KOPT-K1 (cell line): ENCODE measurements around the gene NAA35.
"Not testable (repeated sequence)": the region's sequence is repeated elsewhere in the genome, so short reads cannot be mapped to it uniquely, and the experiment has no call there.

Experiments used
- H3K27ac ChIP-seq: fragments of 200-600 bp; sonication (generic); 2 replicates; pipeline ENCODE4 v1.5.1; 2016; ENCODE audit warnings: antibody characterized with exemption, mild to moderate bottlenecking, low read depth, low read length; ENCODE audit not compliant: poor library complexity, severe bottlenecking
- H3K36me3 ChIP-seq: fragments of 200-600 bp; sonication (generic); 2 replicates; pipeline ENCODE4 v1.5.1; 2017; ENCODE audit warnings: antibody characterized with exemption, mild to moderate bottlenecking, low read length, moderate library complexity; ENCODE audit not compliant: insufficient read depth
- H3K9me3 ChIP-seq: fragments of 200-600 bp; sonication (generic); 2 replicates; pipeline ENCODE4 v1.5.1; 2017; ENCODE audit warnings: antibody characterized with exemption, low read length, mild to moderate bottlenecking; ENCODE audit not compliant: insufficient read depth, poor library complexity, severe bottlenecking

The NAA35 gene

GRCh38 chr9:85974055-85974547, 33.2 kb downstream of the NAA35 start:
- peaks cover 91% of the 10 kb centered on the region for H3K36me3 ChIP-seq
- not testable (repeated sequence) for H3K9me3 ChIP-seq, H3K27ac ChIP-seq

GRCh38 chr9:85978496-85978895, 37.5 kb downstream of the NAA35 start:
- Histone ChIP-seq H3K9me3 (no peaks in the 10 kb centered on the region), H3K36me3 (peaks cover 97% of the 10 kb centered on the region), H3K27ac (no peak overlapping the region)

GRCh38 chr9:85981369-85981768, 40.4 kb downstream of the NAA35 start:
- Histone ChIP-seq H3K36me3 (peaks cover 97% of the 10 kb centered on the region), H3K9me3 (no peaks in the 10 kb centered on the region), H3K27ac (no peak overlapping the region)

GRCh38 chr9:85984457-85984856, 43.5 kb downstream of the NAA35 start:
- Histone ChIP-seq H3K9me3 (no peaks in the 10 kb centered on the region), H3K36me3 (peaks cover 73% of the 10 kb centered on the region), H3K27ac (no peak overlapping the region)

- H3K9me3 ChIP-seq, result no peaks in the 10 kb centered on the region
- peaks cover 52% of the 10 kb centered on the region for H3K36me3 ChIP-seq
- no peak overlapping the region for H3K27ac ChIP-seq
These were observed 46.3 kb downstream of the NAA35 start for GRCh38 chr9:85987236-85987635.

GRCh38 chr9:85994191-85994590, 53.2 kb downstream of the NAA35 start:
- Histone ChIP-seq H3K36me3 (peaks cover 59% of the 10 kb centered on the region), H3K27ac (no peak overlapping the region), H3K9me3 (no peaks in the 10 kb centered on the region)

- Histone ChIP-seq H3K9me3 (no peaks in the 10 kb centered on the region), H3K27ac (no peak overlapping the region), H3K36me3 (peaks cover 56% of the 10 kb centered on the region)
These were observed 54.2 kb downstream of the NAA35 start for GRCh38 chr9:85995097-85995496.

GRCh38 chr9:85995599-85995998, 54.7 kb downstream of the NAA35 start:
- H3K27ac ChIP-seq, result no peak overlapping the region
- H3K9me3 ChIP-seq, result no peaks in the 10 kb centered on the region
- peaks cover 58% of the 10 kb centered on the region for H3K36me3 ChIP-seq

GRCh38 chr9:86005253-86005775, 64.4 kb downstream of the NAA35 start:
- peaks cover 84% of the 10 kb centered on the region for H3K36me3 ChIP-seq
- no peak overlapping the region for H3K27ac ChIP-seq

GRCh38 chr9:86009133-86009532, 68.2 kb downstream of the NAA35 start:
- Histone ChIP-seq H3K9me3 (peaks cover 22% of the 10 kb centered on the region), H3K36me3 (peaks cover 69% of the 10 kb centered on the region), H3K27ac (no peak overlapping the region)

More at GRCh38 chr9:86005253-86005775, 64.4 kb downstream of the NAA35 start:
- peaks cover 30% of the 10 kb centered on the region for H3K9me3 ChIP-seq

GRCh38 chr9:86020731-86021130, 79.8 kb downstream of the NAA35 start:
- Histone ChIP-seq H3K36me3 (peaks cover 77% of the 10 kb centered on the region), H3K27ac (no peak overlapping the region), H3K9me3 (no peaks in the 10 kb centered on the region)

- peaks cover 79% of the 10 kb centered on the region for H3K36me3 ChIP-seq
- no peak overlapping the region for H3K27ac ChIP-seq
These were observed 80.2 kb downstream of the NAA35 start for GRCh38 chr9:86021166-86021565.

GRCh38 chr9:86022687-86023266, 81.8 kb downstream of the NAA35 start:
- Histone ChIP-seq H3K27ac (peak overlapping the region; percentile 37), H3K9me3 (no peaks in the 10 kb centered on the region), H3K36me3 (peaks cover 79% of the 10 kb centered on the region)

More at GRCh38 chr9:86021166-86021565, 80.2 kb downstream of the NAA35 start:
- no peaks in the 10 kb centered on the region for H3K9me3 ChIP-seq

- no peak overlapping the region for H3K27ac ChIP-seq
- peaks cover 48% of the 10 kb centered on the region for H3K36me3 ChIP-seq
These were observed 86.8 kb downstream of the NAA35 start for GRCh38 chr9:86027767-86028166.

GRCh38 chr9:86034863-86035734, 94.2 kb downstream of the NAA35 start:
- H3K27ac ChIP-seq, result no peak overlapping the region
- no peaks in the 10 kb centered on the region for H3K9me3 ChIP-seq
- no peaks in the 10 kb centered on the region for H3K36me3 ChIP-seq

More at GRCh38 chr9:86027767-86028166, 86.8 kb downstream of the NAA35 start:
- H3K9me3 ChIP-seq, result no peaks in the 10 kb centered on the region
